Lung (tissue), 12 donors: ENCODE data around the gene MYO10. TPM values are rescaled to one million over a fixed set of nuclear protein-coding genes. Genes with fewer than 3 reads are reported as not detected.
A peak's percentile ranks its signal among the peaks of the same experiment; 100 is the strongest.

Experiments used
- ATAC-seq: fragments of 200-7000 bp; cut with Tn5 transposase; one replicate; pipeline ENCODE4 v1.9.1; 2020; ENCODE audit warnings: moderate number of reproducible peaks; ENCODE audit not compliant: insufficient read depth, low FRiP score
- DNase-seq, 3 donors: peaks; one replicate each; pipeline ENCODE4 v3.0.0-alpha.2; 2013 to 2017
- H3K27ac ChIP-seq, 2 donors: one replicate each; pipeline ENCODE4 v1.5.1; 2013; ENCODE audit warnings: mild to moderate bottlenecking in 2 of 2, moderate library complexity in 2 of 2, control low read depth in 1 of 2, inconsistent platforms in 1 of 2, low read depth in 1 of 2, low read length in 1 of 2
- H3K27me3 ChIP-seq, 3 donors: one replicate each; pipeline ENCODE4 v1.5.1; 2013; ENCODE audit warnings: low read length in 2 of 3; ENCODE audit not compliant: control insufficient read depth in 3 of 3, insufficient read depth in 3 of 3
- H3K36me3 ChIP-seq, 4 donors: one replicate each; pipeline ENCODE4 v1.5.1; 2013; ENCODE audit warnings: low read length in 4 of 4, mild to moderate bottlenecking in 1 of 4, moderate library complexity in 1 of 4; ENCODE audit not compliant: control insufficient read depth in 4 of 4, insufficient read depth in 4 of 4
- H3K4me1 ChIP-seq, 5 donors: one replicate each; pipeline ENCODE4 v1.5.1; 2013; ENCODE audit warnings: low read length in 5 of 5, mild to moderate bottlenecking in 2 of 5, moderate library complexity in 1 of 5; ENCODE audit not compliant: control insufficient read depth in 5 of 5, insufficient read depth in 5 of 5
- H3K4me3 ChIP-seq: one replicate; pipeline ENCODE4 v1.5.1; 2013; ENCODE audit warnings: mild to moderate bottlenecking, control low read depth, moderate library complexity
- H3K9ac ChIP-seq, 2 donors: one replicate each; pipeline ENCODE4 v1.5.1; 2013; ENCODE audit warnings: low read length in 2 of 2, control low read depth in 1 of 2; ENCODE audit not compliant: insufficient read depth in 1 of 2
- H3K9me3 ChIP-seq, 4 donors: one replicate each; pipeline ENCODE4 v1.5.1; 2013; ENCODE audit warnings: low read length in 3 of 4, mild to moderate bottlenecking in 1 of 4, moderate library complexity in 1 of 4; ENCODE audit not compliant: control insufficient read depth in 4 of 4, insufficient read depth in 3 of 4
- CTCF ChIP-seq: IDR thresholded peaks from 2 replicates; pipeline ENCODE4 v1.5.1; 2012; ENCODE audit warnings: mild to moderate bottlenecking; ENCODE audit errors: control extremely low read depth, extremely low read depth
- WGBS, 2 donors: extraction: QIAGEN DNeasy Blood & Tissue Kit; methylation state at CpG; one replicate each; pipeline ENCODE4 v1.1.7; 2013; 5-methylcytosine and 5-hydroxymethylcytosine counted together
- polyA plus RNA-seq, 2 donors: library from polyadenylated mRNA; stranded (reverse); fragments of 200-250 nt; gene quantifications; one replicate each; pipeline ENCODE4 v1.2.1, GENCODE V29; 2013
- total RNA-seq, 2 donors: library from RNA; depleted of rRNA in 1 of 2; stranded (reverse); fragments of >200 nt in 1 of 2; gene quantifications; one replicate each; pipeline ENCODE4 v1.2.1, GENCODE V29; 2014 to 2021
- donor health status: control.
- donor health status: control.
- donor health status: Bipolar disorder and iron deficiency.
- donor health status: healthy.
- donor health status: DM: yes; HTN: yes; CAD: no.

The MYO10 gene
- total and polyA plus RNA-seq, 4 donors: 10.6 to 71.5 (median 28.2) TPM

DNA sequence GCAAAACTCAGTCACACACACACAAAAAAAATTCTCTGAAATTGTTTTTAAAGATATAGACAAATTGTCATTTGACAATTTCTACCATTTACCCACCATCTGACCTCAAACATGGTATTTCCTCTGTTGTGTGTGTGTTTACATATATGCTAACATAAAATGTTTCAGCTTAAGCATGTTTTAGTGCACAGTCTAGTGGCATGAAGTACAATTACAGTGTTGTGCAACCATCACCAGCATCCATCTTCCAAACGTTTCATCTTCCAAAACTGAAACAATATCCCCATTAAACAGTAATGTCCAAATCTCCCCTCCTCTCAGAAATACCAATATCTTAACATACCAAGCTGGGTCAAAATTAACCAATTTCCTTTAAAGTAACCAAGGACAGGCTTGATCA lies 65.2 kb downstream of the MYO10 start:
- H3K36me3 ChIP-seq: peaks cover 0 to 19% (median 5%) of the 10 kb centered on the region in 4 donors
- H3K9me3 ChIP-seq: peaks cover 0 to 2% (median 0%) of the 10 kb centered on the region in 4 donors
- ATAC-seq (no peak), DNase-seq (no peak)
- no peak overlapping the region for H3K9ac ChIP-seq
- 61 to 77% methylated on average over 1 of the region's 1 CpG for WGBS, 2 donors
- H3K27ac ChIP-seq: peak overlapping the region in 1 of 2 donors; percentile 54
- no peak for TF ChIP-seq CTCF
- peaks cover 0 to 16% (median 8%) of the 10 kb centered on the region in 5 donors for H3K4me1 ChIP-seq
- no peaks in the 10 kb centered on the region for H3K27me3 ChIP-seq
- H3K4me3 ChIP-seq: no peak overlapping the region

- TF ChIP-seq CTCF: no peak
- no peak overlapping the region for H3K9ac ChIP-seq
- H3K27ac ChIP-seq: no peak overlapping the region
- no peaks in the 10 kb centered on the region for H3K27me3 ChIP-seq
- H3K4me1 ChIP-seq: peaks cover 0 to 17% (median 8%) of the 10 kb centered on the region in 5 donors
- 87 to 94% methylated on average over 15 of the region's 15 CpGs for WGBS, 2 donors
- no peak for ATAC-seq
- H3K9me3 ChIP-seq: peaks cover 0 to 2% (median 0%) of the 10 kb centered on the region in 4 donors
- no peak overlapping the region for H3K4me3 ChIP-seq
- no peak for DNase-seq
- peaks cover 0 to 14% (median 5%) of the 10 kb centered on the region in 4 donors for H3K36me3 ChIP-seq
Observed at GRCh38 chr5:16869821-16870796, 66.0 kb downstream of the MYO10 start.

DNA sequence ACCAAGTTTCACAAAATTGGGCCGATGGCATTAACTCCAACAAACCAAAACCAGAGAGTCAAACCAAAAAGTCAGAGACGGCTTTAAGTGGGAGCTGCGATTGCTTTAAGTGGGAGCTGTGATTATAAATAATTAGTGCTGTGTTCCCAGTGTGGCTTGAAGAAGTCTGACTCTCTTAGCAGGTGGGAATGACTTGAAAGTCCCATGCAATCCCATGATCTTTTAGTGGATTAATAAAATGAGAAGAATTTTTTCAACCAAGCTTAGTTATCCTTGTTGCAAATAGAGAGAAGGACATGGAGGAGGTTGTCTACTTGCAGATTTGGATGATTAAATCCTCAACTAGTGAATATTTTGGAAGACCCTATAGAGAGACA lies 68.5 kb downstream of the MYO10 start:
- no peak for TF ChIP-seq CTCF
- 85 to 87% methylated on average over 3 of the region's 3 CpGs for WGBS, 2 donors
- Histone ChIP-seq H3K4me3 (no peak overlapping the region), H3K27ac (no peak overlapping the region), H3K9ac (no peak overlapping the region), H3K9me3 (no peaks in the 10 kb centered on the region), H3K4me1 (peaks cover 0 to 32% (median 16%) of the 10 kb centered on the region in 5 donors), H3K36me3 (peaks cover 0 to 6% (median 0%) of the 10 kb centered on the region in 4 donors), H3K27me3 (no peaks in the 10 kb centered on the region)
- no peak for DNase-seq
- no peak for ATAC-seq
